OCI-LY1 (cell line): Measurements from ENCODE around the gene RBMS1.

ENCODE experiments used
- H2AFZ ChIP-seq: fragments of 200-600 bp; sonication (generic), shearing (Covaris generic); 2 replicates; pipeline ENCODE4 v1.6.0; 2014; ENCODE audit warnings: antibody characterized with exemption, mild to moderate bottlenecking, low read length
- H3F3A ChIP-seq: fragments of 200-600 bp; sonication (generic), shearing (Covaris generic); 2 replicates; pipeline ENCODE4 v1.6.0; 2014; ENCODE audit warnings: mild to moderate bottlenecking, antibody characterized with exemption, low read length, moderate library complexity; ENCODE audit not compliant: insufficient read depth
- H3K27ac ChIP-seq: fragments of 200-600 bp; sonication (generic); 2 replicates; pipeline ENCODE4 v1.5.1; 2014; ENCODE audit warnings: low read length, mixed run types, mild to moderate bottlenecking, low read depth; ENCODE audit not compliant: poor library complexity, severe bottlenecking
- H3K27me3 ChIP-seq: fragments of 200-600 bp; sonication (generic); 2 replicates; pipeline ENCODE4 v1.6.0; 2014; ENCODE audit warnings: antibody characterized with exemption, mild to moderate bottlenecking, low read length, moderate library complexity; ENCODE audit not compliant: insufficient read depth
- H3K36me3 ChIP-seq: fragments of 200-600 bp; sonication (generic); 2 replicates; pipeline ENCODE4 v1.6.1; 2014; ENCODE audit warnings: mild to moderate bottlenecking, antibody characterized with exemption, low read length, moderate library complexity, mixed read lengths; ENCODE audit not compliant: insufficient read depth
- H3K4me1 ChIP-seq: fragments of 200-600 bp; sonication (generic); 2 replicates; pipeline ENCODE4 v1.5.1; 2014; ENCODE audit warnings: mild to moderate bottlenecking, low read length, moderate library complexity; ENCODE audit not compliant: insufficient read depth, severe bottlenecking
- H3K4me2 ChIP-seq: fragments of 200-600 bp; sonication (generic), shearing (Covaris generic); 2 replicates; pipeline ENCODE4 v1.6.1; 2014; ENCODE audit warnings: low read length
- H3K4me3 ChIP-seq: fragments of 200-600 bp; sonication (generic); 2 replicates; pipeline ENCODE4 v1.5.1; 2014; ENCODE audit warnings: low read length, low read depth, mild to moderate bottlenecking, mixed read lengths; ENCODE audit not compliant: poor library complexity, severe bottlenecking
- H3K79me2 ChIP-seq: fragments of 200-600 bp; shearing (Covaris generic); 2 replicates; pipeline ENCODE4 v1.6.1; 2016; ENCODE audit warnings: mixed run types, low read length, mixed read lengths; ENCODE audit not compliant: insufficient read depth
- H3K9ac ChIP-seq: fragments of 200-600 bp; sonication (generic), shearing (Covaris generic); 2 replicates; pipeline ENCODE4 v1.6.1; 2014; ENCODE audit warnings: mild to moderate bottlenecking, low read length, mixed read lengths
- H3K9me2 ChIP-seq: fragments of 200-600 bp; sonication (generic), shearing (Covaris generic); 2 replicates; pipeline ENCODE4 v1.6.1; 2014; ENCODE audit warnings: low read depth, mild to moderate bottlenecking, low read length, mixed read lengths
- H3K9me3 ChIP-seq: fragments of 200-600 bp; shearing (Covaris generic); 2 replicates; pipeline ENCODE4 v1.6.1; 2014; ENCODE audit warnings: low read length, mixed read lengths
- H4K20me1 ChIP-seq: fragments of 200-600 bp; sonication (generic), shearing (Covaris generic); 2 replicates; pipeline ENCODE4 v1.6.0; 2016; ENCODE audit warnings: mild to moderate bottlenecking, low read length; ENCODE audit not compliant: insufficient read depth
- EZH2 ChIP-seq: fragments of 200-600 bp; sonication (generic), shearing (Covaris generic); IDR thresholded peaks from 2 replicates; pipeline ENCODE4 v1.8.0; 2017; ENCODE audit warnings: borderline replicate concordance, mixed run types, mild to moderate bottlenecking, antibody characterized with exemption, low read length, moderate library complexity, mixed read lengths
- TF ChIP-seq, protein P1 (sequence below): fragments of 200-600 bp; sonication (generic), shearing (Covaris generic); IDR thresholded peaks from 2 replicates; pipeline ENCODE4 v1.5.1; 2017; ENCODE audit warnings: mild to moderate bottlenecking, antibody characterized with exemption, low read length, moderate library complexity, mixed read lengths

The RBMS1 gene

GRCh38 chr2:160291382-160291781 lies 202.2 kb downstream of the RBMS1 start:
- Histone ChIP-seq H3K4me1 (no peaks in the 10 kb centered on the region), H3K4me3 (no peak overlapping the region), H3K27ac (no peak overlapping the region), H3K36me3 (no peaks in the 10 kb centered on the region), H4K20me1 (no peaks in the 10 kb centered on the region), H3K9me3 (no peaks in the 10 kb centered on the region), H3K9me2 (no peaks in the 10 kb centered on the region), H3K79me2 (no peaks in the 10 kb centered on the region), H3K4me2 (no peak overlapping the region), H3K9ac (no peak overlapping the region), H3F3A (no peaks in the 10 kb centered on the region), H2AFZ (no peak overlapping the region), H3K27me3 (no peaks in the 10 kb centered on the region)
- no peak for TF ChIP-seq EZH2
- TF ChIP-seq, protein P1, sequence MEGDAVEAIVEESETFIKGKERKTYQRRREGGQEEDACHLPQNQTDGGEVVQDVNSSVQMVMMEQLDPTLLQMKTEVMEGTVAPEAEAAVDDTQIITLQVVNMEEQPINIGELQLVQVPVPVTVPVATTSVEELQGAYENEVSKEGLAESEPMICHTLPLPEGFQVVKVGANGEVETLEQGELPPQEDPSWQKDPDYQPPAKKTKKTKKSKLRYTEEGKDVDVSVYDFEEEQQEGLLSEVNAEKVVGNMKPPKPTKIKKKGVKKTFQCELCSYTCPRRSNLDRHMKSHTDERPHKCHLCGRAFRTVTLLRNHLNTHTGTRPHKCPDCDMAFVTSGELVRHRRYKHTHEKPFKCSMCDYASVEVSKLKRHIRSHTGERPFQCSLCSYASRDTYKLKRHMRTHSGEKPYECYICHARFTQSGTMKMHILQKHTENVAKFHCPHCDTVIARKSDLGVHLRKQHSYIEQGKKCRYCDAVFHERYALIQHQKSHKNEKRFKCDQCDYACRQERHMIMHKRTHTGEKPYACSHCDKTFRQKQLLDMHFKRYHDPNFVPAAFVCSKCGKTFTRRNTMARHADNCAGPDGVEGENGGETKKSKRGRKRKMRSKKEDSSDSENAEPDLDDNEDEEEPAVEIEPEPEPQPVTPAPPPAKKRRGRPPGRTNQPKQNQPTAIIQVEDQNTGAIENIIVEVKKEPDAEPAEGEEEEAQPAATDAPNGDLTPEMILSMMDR = no peak

- Histone ChIP-seq H3K4me3 (no peak overlapping the region), H3K9me2 (no peaks in the 10 kb centered on the region), H3K36me3 (no peaks in the 10 kb centered on the region), H3K27ac (no peak overlapping the region), H3K9ac (no peak overlapping the region), H3K9me3 (no peaks in the 10 kb centered on the region), H3K4me2 (no peak overlapping the region), H3K4me1 (no peaks in the 10 kb centered on the region), H3K79me2 (no peaks in the 10 kb centered on the region), H2AFZ (no peak overlapping the region), H3F3A (no peaks in the 10 kb centered on the region), H4K20me1 (no peaks in the 10 kb centered on the region), H3K27me3 (no peaks in the 10 kb centered on the region)
- TF ChIP-seq EZH2 = no peak
- TF ChIP-seq, protein P1 = no peak
Observed at GRCh38 chr2:160290598-160290997, 203.0 kb downstream of the RBMS1 start.

GRCh38 chr2:160289831-160290230 lies 203.8 kb downstream of the RBMS1 start:
- no peaks in the 10 kb centered on the region for H3K9me2 ChIP-seq
- no peak overlapping the region for H3K27ac ChIP-seq
- H3K4me3 ChIP-seq = no peak overlapping the region
- no peaks in the 10 kb centered on the region for H3K79me2 ChIP-seq
- no peak overlapping the region for H2AFZ ChIP-seq
- no peaks in the 10 kb centered on the region for H3K4me1 ChIP-seq
- no peaks in the 10 kb centered on the region for H3F3A ChIP-seq
- no peak overlapping the region for H3K4me2 ChIP-seq
- TF ChIP-seq EZH2 = no peak
- TF ChIP-seq, protein P1 = no peak
- H3K9ac ChIP-seq = no peak overlapping the region
- H3K27me3 ChIP-seq = no peaks in the 10 kb centered on the region
- H3K36me3 ChIP-seq = no peaks in the 10 kb centered on the region
- H3K9me3 ChIP-seq = no peaks in the 10 kb centered on the region
- no peaks in the 10 kb centered on the region for H4K20me1 ChIP-seq
